Stomach (tissue), 9 donors: Measurements from ENCODE around the gene UBE2C. TPM values are rescaled to one million over a fixed set of nuclear protein-coding genes. Genes with fewer than 3 reads are reported as not detected.

Experiments
- DNase-seq, 2 donors: peaks; one replicate each; pipeline versions ENCODE4 v3.0.0 to v3.0.0-alpha.2; 2013 to 2019
- H3K27ac ChIP-seq, 5 donors: fragments of 200-600 bp in 4 of 5; sonication (generic) in 4 of 5; one replicate each; pipeline ENCODE4 v1.5.1; 2013 to 2019; ENCODE audit warnings: mild to moderate bottlenecking in 1 of 5, moderate library complexity in 1 of 5
- H3K27me3 ChIP-seq, 3 donors: fragments of 200-600 bp; sonication (generic); one replicate each; pipeline ENCODE4 v1.5.1; 2017 to 2019; ENCODE audit warnings: mixed run types in 1 of 3
- H3K36me3 ChIP-seq, 4 donors: fragments of 200-600 bp; sonication (generic); 1 replicate in 3 of 4; 2 replicates in 1 of 4; pipeline ENCODE4 v1.5.1; 2016 to 2019
- H3K4me1 ChIP-seq, 4 donors: fragments of 200-600 bp; sonication (generic); one replicate each; pipeline ENCODE4 v1.5.1; 2016 to 2019
- H3K4me3 ChIP-seq, 4 donors: fragments of 200-600 bp; sonication (generic) in 3 of 4; one replicate each; pipeline ENCODE4 v1.5.1; 2016 to 2019; ENCODE audit warnings: mild to moderate bottlenecking in 1 of 4
- H3K9me3 ChIP-seq, 4 donors: fragments of 200-600 bp; sonication (generic); one replicate each; pipeline ENCODE4 v1.5.1; 2016 to 2019
- EP300 ChIP-seq: sonication (generic); formaldehyde crosslinking; IDR thresholded peaks from one replicate; pipeline ENCODE4 v1.6.1; 2017; ENCODE audit warnings: antibody characterized with exemption
- POLR2A ChIP-seq, 4 donors: fragments of 450-650 bp; IDR thresholded peaks; one replicate each; pipeline ENCODE4 v1.6.1; 2016; ENCODE audit warnings: antibody characterized with exemption in 4 of 4, control low read depth in 2 of 4, mild to moderate bottlenecking in 1 of 4, moderate library complexity in 1 of 4
- POLR2AphosphoS5 ChIP-seq, 3 donors: sonication (generic); formaldehyde crosslinking; IDR thresholded peaks; one replicate each; pipeline ENCODE4 v1.6.1; 2016; ENCODE audit warnings: antibody characterized with exemption in 3 of 3
- WGBS, 5 donors: extraction: QIAGEN DNeasy Blood & Tissue Kit in 3 of 5; methylation state at CpG; one replicate each; pipeline versions ENCODE4 v1.1.5 to v1.1.7; 2013 to 2018; 5-methylcytosine and 5-hydroxymethylcytosine counted together
- intact Hi-C: fragments of 100-400 bp; cut with DNase I; formaldehyde crosslinking; loops from one replicate; pipeline ENCODE4 v1.15.1; 2023; ENCODE audit warnings: low total_unique reads
- polyA plus RNA-seq, 3 donors: library from polyadenylated mRNA; stranded (reverse); fragments of 200-250 nt; gene quantifications; one replicate each; pipeline ENCODE4 v1.2.3, GENCODE V29; 2013
- total RNA-seq, 5 donors: library from RNA; depleted of rRNA; stranded (reverse); fragments of >200 nt; gene quantifications; one replicate each; pipeline versions ENCODE4 v1.1.0 to v1.2.3, GENCODE V29; 2014 to 2016
- TF ChIP-seq, protein P1 (sequence below), 7 experiments: fragments of 450-650 bp in 4 of 7; fragments of 200-600 bp in 3 of 7; sonication (generic) in 3 of 7; IDR thresholded peaks; one replicate each; pipeline ENCODE4 v1.5.1; 2016 to 2019; ENCODE audit warnings: antibody characterized with exemption in 7 of 7, control low read depth in 2 of 7, mild to moderate bottlenecking in 1 of 7
- donor health status: healthy with polysubstance abuse.
- donor health status: Bipolar disorder and iron deficiency.
- donor health status: healthy.

The UBE2C gene
- total and polyA plus RNA-seq, 8 donors, result 10.5 to 72.2 (median 14.6) TPM; not detected in 1

DNA sequence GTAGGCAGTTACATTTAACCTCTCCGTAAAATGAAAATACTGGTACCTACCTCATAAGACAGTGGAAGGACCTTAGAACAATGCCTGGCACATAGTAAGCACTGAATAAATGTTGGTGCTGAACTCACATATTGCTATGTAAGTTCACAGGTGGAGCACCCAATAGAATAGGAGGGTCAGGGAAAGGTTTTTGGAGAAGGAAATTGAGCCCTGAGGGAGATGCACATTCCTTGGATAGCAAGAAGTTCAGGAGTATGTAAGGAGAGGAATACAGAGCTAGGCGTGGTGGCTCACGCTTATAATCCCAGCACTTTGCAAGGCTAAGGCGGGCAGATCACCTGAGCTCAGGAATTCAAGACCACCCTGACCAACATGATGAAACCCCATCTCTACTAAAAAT lies 7.0 kb downstream of the UBE2C start:
- Histone ChIP-seq H3K27me3 (peaks cover 0 to 33% (median 22%) of the 10 kb centered on the region in 3 donors), H3K27ac (no peak overlapping the region), H3K4me1 (peaks cover 17 to 37% (median 23%) of the 10 kb centered on the region in 4 donors), H3K9me3 (no peaks in the 10 kb centered on the region), H3K36me3 (no peaks in the 10 kb centered on the region), H3K4me3 (no peak overlapping the region)
- intact Hi-C loops, result loop anchor here (10.0 kb wide), 1 partner anchor 145 kb away; no protein-coding TSS in a partner anchor
- DNase-seq, result no peak
- no peak for TF ChIP-seq POLR2A (IDR thresholded peaks at IDR 0.05)
- 87 to 95% (median 95%) methylated on average over 4 of the region's 4 CpGs for WGBS, 5 donors

DNA sequence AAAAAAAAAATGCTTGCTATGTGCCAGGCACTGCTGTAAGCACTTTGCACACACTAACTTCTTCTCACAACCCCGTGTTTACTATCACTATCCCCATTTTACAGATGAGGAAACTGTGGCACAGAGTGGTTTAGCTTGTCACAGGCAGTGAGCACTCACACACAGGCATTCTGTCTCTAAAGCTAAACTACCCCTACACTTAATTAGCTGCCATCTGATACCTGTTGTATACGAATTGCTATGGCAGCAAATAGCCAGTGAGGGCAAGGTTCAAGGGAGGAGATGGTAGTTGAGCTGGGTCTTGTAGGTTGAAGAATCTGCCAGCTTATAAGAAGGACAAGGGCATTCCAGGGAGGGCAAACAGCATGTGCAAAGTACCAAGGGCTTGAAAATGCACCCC lies 9.5 kb downstream of the UBE2C start:
- H3K4me3 ChIP-seq, result no peak overlapping the region
- no peaks in the 10 kb centered on the region for H3K9me3 ChIP-seq
- H3K36me3 ChIP-seq, result no peaks in the 10 kb centered on the region
- intact Hi-C loops, result no loop called here
- WGBS, 5 donors, result 61 to 64% (median 63%) methylated on average over 2 of the region's 2 CpGs
- no peak for DNase-seq
- peaks cover 17 to 53% (median 30%) of the 10 kb centered on the region in 4 donors for H3K4me1 ChIP-seq
- peaks cover 0 to 37% (median 22%) of the 10 kb centered on the region in 3 donors for H3K27me3 ChIP-seq
- H3K27ac ChIP-seq, result no peak overlapping the region
- TF ChIP-seq POLR2AphosphoS5 (IDR thresholded peaks at IDR 0.05), result no peak
- TF ChIP-seq, protein P1, sequence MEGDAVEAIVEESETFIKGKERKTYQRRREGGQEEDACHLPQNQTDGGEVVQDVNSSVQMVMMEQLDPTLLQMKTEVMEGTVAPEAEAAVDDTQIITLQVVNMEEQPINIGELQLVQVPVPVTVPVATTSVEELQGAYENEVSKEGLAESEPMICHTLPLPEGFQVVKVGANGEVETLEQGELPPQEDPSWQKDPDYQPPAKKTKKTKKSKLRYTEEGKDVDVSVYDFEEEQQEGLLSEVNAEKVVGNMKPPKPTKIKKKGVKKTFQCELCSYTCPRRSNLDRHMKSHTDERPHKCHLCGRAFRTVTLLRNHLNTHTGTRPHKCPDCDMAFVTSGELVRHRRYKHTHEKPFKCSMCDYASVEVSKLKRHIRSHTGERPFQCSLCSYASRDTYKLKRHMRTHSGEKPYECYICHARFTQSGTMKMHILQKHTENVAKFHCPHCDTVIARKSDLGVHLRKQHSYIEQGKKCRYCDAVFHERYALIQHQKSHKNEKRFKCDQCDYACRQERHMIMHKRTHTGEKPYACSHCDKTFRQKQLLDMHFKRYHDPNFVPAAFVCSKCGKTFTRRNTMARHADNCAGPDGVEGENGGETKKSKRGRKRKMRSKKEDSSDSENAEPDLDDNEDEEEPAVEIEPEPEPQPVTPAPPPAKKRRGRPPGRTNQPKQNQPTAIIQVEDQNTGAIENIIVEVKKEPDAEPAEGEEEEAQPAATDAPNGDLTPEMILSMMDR (IDR thresholded peaks at IDR 0.05), result no peak

DNA sequence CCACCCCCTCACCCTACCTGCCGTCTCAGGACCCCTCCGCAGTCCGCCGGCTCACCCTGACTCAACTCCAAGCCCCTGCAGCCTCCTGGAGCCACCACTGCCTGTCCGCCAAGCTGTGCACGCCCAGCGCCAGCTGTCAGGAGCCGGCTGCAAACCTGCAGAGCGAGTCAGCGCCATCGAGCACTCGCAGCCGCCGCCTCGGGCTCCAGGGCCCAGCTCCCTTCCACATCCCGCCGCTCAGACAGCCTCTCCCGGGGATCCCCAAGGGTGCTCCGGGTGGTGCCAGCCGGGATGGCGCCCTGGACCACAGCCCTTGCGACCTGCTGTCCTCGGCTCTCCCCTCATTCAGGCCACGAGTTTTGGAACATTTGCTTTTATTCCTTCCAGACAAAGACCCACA lies 10.4 kb downstream of the UBE2C start:
- H3K36me3 ChIP-seq, result no peaks in the 10 kb centered on the region
- no peak overlapping the region for H3K27ac ChIP-seq
- H3K4me3 ChIP-seq, result peak overlapping the region in 2 of 4 donors; percentile 7 to 29
- no peaks in the 10 kb centered on the region for H3K9me3 ChIP-seq
- H3K27me3 ChIP-seq, result peaks cover 0 to 37% (median 22%) of the 10 kb centered on the region in 3 donors
- no peak for TF ChIP-seq POLR2A (IDR thresholded peaks at IDR 0.05)
- TF ChIP-seq, protein P1 (IDR thresholded peaks at IDR 0.05), result no peak
- intact Hi-C loops, result no loop called here
- peak; percentile 54 to 82 for DNase-seq
- peaks cover 17 to 48% (median 29%) of the 10 kb centered on the region in 4 donors for H3K4me1 ChIP-seq
- WGBS, 5 donors, result 5 to 13% (median 6%) methylated on average over 6 to 24 of the region's 24 CpGs

DNA sequence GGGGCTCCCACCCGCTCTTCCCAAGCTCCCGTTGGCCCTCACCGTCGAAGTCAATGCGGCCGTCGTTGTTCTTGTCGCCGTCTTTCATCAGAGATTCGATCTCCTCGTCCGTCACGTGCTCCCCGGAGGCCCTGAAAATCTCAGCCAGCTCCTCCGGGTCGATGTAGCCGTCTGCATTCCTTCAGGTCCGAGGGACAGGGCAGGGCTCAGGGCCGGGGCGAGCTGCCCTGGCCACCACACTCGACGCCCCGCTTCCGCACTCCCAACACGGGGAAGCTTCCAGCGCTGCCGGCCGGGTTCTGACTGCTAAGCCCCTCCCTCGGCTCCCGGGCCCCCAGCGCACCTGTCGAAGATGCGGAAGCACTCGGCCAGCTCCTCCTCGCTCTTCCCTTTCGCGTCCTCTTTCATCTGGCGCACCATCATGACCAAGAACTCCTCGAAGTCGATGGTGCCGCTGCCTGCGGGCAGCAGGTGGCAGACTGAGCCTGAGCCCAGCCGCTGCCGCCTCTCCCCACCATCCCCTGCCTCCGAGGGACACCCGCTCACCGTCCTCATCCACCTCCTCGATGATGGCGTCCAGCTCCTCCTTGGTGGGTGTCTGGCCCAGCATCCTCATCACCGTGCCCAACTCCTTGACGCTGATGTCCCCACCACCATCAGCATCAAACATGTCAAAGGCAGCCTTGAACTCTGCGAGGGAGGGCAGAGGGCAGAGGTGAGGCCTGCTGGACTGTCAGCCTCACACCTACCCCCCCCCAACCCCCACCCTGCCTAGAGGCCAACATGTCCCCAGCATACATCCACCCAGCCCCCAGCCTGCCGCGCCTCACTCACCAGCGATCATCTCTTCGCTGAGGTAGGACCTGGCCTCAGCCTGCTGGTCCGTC lies 11.7 kb downstream of the UBE2C start:
- intact Hi-C loops, result no loop called here
- Histone ChIP-seq H3K27me3 (peaks cover 0 to 37% (median 22%) of the 10 kb centered on the region in 3 donors), H3K4me1 (peaks cover 17 to 45% (median 29%) of the 10 kb centered on the region in 4 donors), H3K9me3 (no peaks in the 10 kb centered on the region), H3K27ac (no peak overlapping the region), H3K36me3 (no peaks in the 10 kb centered on the region), H3K4me3 (peak overlapping the region; percentile 23 to 39 (median 27))
- 14 to 21% (median 17%) methylated on average over 34 to 57 of the region's 57 CpGs for WGBS, 5 donors
- peak; percentile 62 to 77 for DNase-seq
- TF ChIP-seq POLR2A (IDR thresholded peaks at IDR 0.05) (no peak), EP300 (no peak), POLR2AphosphoS5 (IDR thresholded peaks at IDR 0.05) (peak in 1 of 3 donors; percentile 29)
- TF ChIP-seq, protein P1 (IDR thresholded peaks at IDR 0.05), result peak in 4 of 7 experiments; percentile 12 to 47 (median 26)
